Stimulated activated effector memory CD8-positive, alpha-beta T cell treated with anti-CD3 and anti-CD28 coated beads, Interleukin-12 subunit alpha, Interleukin-12 subunit beta, amount 100 ng/mL, for 72 hours (primary cell): ENCODE measurements around the gene DACH1.

Experiments
- ATAC-seq: fragments of 150-1000 bp; cut with Tn5 transposase; 2 replicates; pipeline ENCODE4 v1.10.0; 2021
- DNase-seq, 2 donors: peaks; one replicate each; pipeline ENCODE4 v3.0.0; 2021 to 2022; ENCODE audit warnings: low spot score in 2 of 2
- H3K27ac Mint-ChIP-seq: one replicate; pipeline ENCODE4 v1.8.0; 2022; ENCODE audit warnings: mild to moderate bottlenecking, mixed read lengths
- H3K36me3 Mint-ChIP-seq: one replicate; pipeline ENCODE4 v1.8.0; 2022; ENCODE audit warnings: mild to moderate bottlenecking, mixed read lengths
- H3K4me1 Mint-ChIP-seq: one replicate; pipeline ENCODE4 v1.8.0; 2022; ENCODE audit warnings: mixed read lengths
- H3K4me3 Mint-ChIP-seq: one replicate; pipeline ENCODE4 v1.8.0; 2022; ENCODE audit warnings: mild to moderate bottlenecking, mixed read lengths
- H3K9me3 Mint-ChIP-seq: one replicate; pipeline ENCODE4 v1.8.0; 2022; ENCODE audit warnings: mixed read lengths

The DACH1 gene

GRCh38 chr13:71820699-71821098, 46.3 kb downstream of the DACH1 start:
- ATAC-seq (no peak), DNase-seq (no peak)
- Mint-ChIP-seq H3K4me3 (no peak overlapping the region), H3K36me3 (no peaks in the 10 kb centered on the region), H3K9me3 (peaks cover 9% of the 10 kb centered on the region), H3K4me1 (no peaks in the 10 kb centered on the region), H3K27ac (no peak overlapping the region)

GRCh38 chr13:71817335-71817734, 49.7 kb downstream of the DACH1 start:
- Mint-ChIP-seq H3K9me3 (peaks cover 12% of the 10 kb centered on the region), H3K4me3 (no peak overlapping the region), H3K4me1 (no peaks in the 10 kb centered on the region), H3K36me3 (no peaks in the 10 kb centered on the region), H3K27ac (no peak overlapping the region)
- DNase-seq = no peak
- ATAC-seq = no peak

- Mint-ChIP-seq H3K27ac (no peak overlapping the region), H3K4me3 (no peak overlapping the region), H3K36me3 (no peaks in the 10 kb centered on the region), H3K4me1 (no peaks in the 10 kb centered on the region), H3K9me3 (peaks cover 12% of the 10 kb centered on the region)
- DNase-seq (no peak), ATAC-seq (no peak)
Observed at GRCh38 chr13:71814806-71815360, 52.1 kb downstream of the DACH1 start.

GRCh38 chr13:71813187-71813586, 53.8 kb downstream of the DACH1 start:
- DNase-seq = no peak
- no peaks in the 10 kb centered on the region for H3K4me1 Mint-ChIP-seq
- H3K4me3 Mint-ChIP-seq = no peak overlapping the region
- no peaks in the 10 kb centered on the region for H3K36me3 Mint-ChIP-seq
- no peak for ATAC-seq
- no peak overlapping the region for H3K27ac Mint-ChIP-seq
- H3K9me3 Mint-ChIP-seq = peaks cover 3% of the 10 kb centered on the region

GRCh38 chr13:71811344-71811743, 55.7 kb downstream of the DACH1 start:
- H3K36me3 Mint-ChIP-seq = no peaks in the 10 kb centered on the region
- ATAC-seq = no peak
- peaks cover 6% of the 10 kb centered on the region for H3K9me3 Mint-ChIP-seq
- H3K4me3 Mint-ChIP-seq = no peak overlapping the region
- H3K27ac Mint-ChIP-seq = no peak overlapping the region
- no peaks in the 10 kb centered on the region for H3K4me1 Mint-ChIP-seq
- DNase-seq = no peak

GRCh38 chr13:71808708-71809107, 58.3 kb downstream of the DACH1 start:
- no peaks in the 10 kb centered on the region for H3K4me1 Mint-ChIP-seq
- H3K4me3 Mint-ChIP-seq = no peak overlapping the region
- DNase-seq (no peak), ATAC-seq (no peak)
- H3K36me3 Mint-ChIP-seq = no peaks in the 10 kb centered on the region
- H3K9me3 Mint-ChIP-seq = peaks cover 6% of the 10 kb centered on the region
- H3K27ac Mint-ChIP-seq = no peak overlapping the region

- H3K4me1 Mint-ChIP-seq = no peaks in the 10 kb centered on the region
- no peak for ATAC-seq
- H3K36me3 Mint-ChIP-seq = no peaks in the 10 kb centered on the region
Observed at GRCh38 chr13:71806886-71807285, 60.1 kb downstream of the DACH1 start.

GRCh38 chr13:71803066-71803465, 63.9 kb downstream of the DACH1 start:
- Mint-ChIP-seq H3K9me3 (peaks cover 6% of the 10 kb centered on the region), H3K4me3 (no peak overlapping the region), H3K27ac (no peak overlapping the region), H3K4me1 (no peaks in the 10 kb centered on the region), H3K36me3 (no peaks in the 10 kb centered on the region)
- DNase-seq (no peak), ATAC-seq (no peak)

More at GRCh38 chr13:71806886-71807285, 60.1 kb downstream of the DACH1 start:
- no peak for DNase-seq
- Mint-ChIP-seq H3K27ac (no peak overlapping the region), H3K4me3 (no peak overlapping the region), H3K9me3 (peaks cover 6% of the 10 kb centered on the region)

GRCh38 chr13:71801781-71802180, 65.2 kb downstream of the DACH1 start:
- Mint-ChIP-seq H3K9me3 (peaks cover 3% of the 10 kb centered on the region), H3K36me3 (no peaks in the 10 kb centered on the region), H3K27ac (no peak overlapping the region), H3K4me3 (no peak overlapping the region), H3K4me1 (no peaks in the 10 kb centered on the region)
- no peak for DNase-seq
- ATAC-seq = no peak

- H3K9me3 Mint-ChIP-seq = peaks cover 3% of the 10 kb centered on the region
- no peaks in the 10 kb centered on the region for H3K36me3 Mint-ChIP-seq
- no peak overlapping the region for H3K4me3 Mint-ChIP-seq
- H3K4me1 Mint-ChIP-seq = no peaks in the 10 kb centered on the region
- H3K27ac Mint-ChIP-seq = no peak overlapping the region
- ATAC-seq = no peak
- no peak for DNase-seq
Observed at GRCh38 chr13:71801165-71801760, 65.7 kb downstream of the DACH1 start.

- Mint-ChIP-seq H3K4me3 (no peak overlapping the region), H3K36me3 (no peaks in the 10 kb centered on the region), H3K27ac (no peak overlapping the region), H3K4me1 (no peaks in the 10 kb centered on the region), H3K9me3 (no peaks in the 10 kb centered on the region)
- ATAC-seq (no peak), DNase-seq (no peak)
Observed at GRCh38 chr13:71799324-71799723, 67.7 kb downstream of the DACH1 start.

- ATAC-seq = no peak
- no peak overlapping the region for H3K4me3 Mint-ChIP-seq
- H3K9me3 Mint-ChIP-seq = no peaks in the 10 kb centered on the region
- H3K27ac Mint-ChIP-seq = no peak overlapping the region
- H3K4me1 Mint-ChIP-seq = no peaks in the 10 kb centered on the region
- DNase-seq = no peak
- no peaks in the 10 kb centered on the region for H3K36me3 Mint-ChIP-seq
Observed at GRCh38 chr13:71798707-71799106, 68.3 kb downstream of the DACH1 start.

GRCh38 chr13:71797517-71797916, 69.5 kb downstream of the DACH1 start:
- Mint-ChIP-seq H3K9me3 (no peaks in the 10 kb centered on the region), H3K36me3 (no peaks in the 10 kb centered on the region), H3K27ac (no peak overlapping the region), H3K4me3 (no peak overlapping the region), H3K4me1 (no peaks in the 10 kb centered on the region)
- ATAC-seq = no peak
- no peak for DNase-seq

GRCh38 chr13:71789693-71790329, 77.2 kb downstream of the DACH1 start:
- Mint-ChIP-seq H3K4me3 (no peak overlapping the region), H3K27ac (no peak overlapping the region), H3K9me3 (peaks cover 4% of the 10 kb centered on the region), H3K36me3 (no peaks in the 10 kb centered on the region), H3K4me1 (no peaks in the 10 kb centered on the region)
- no peak for ATAC-seq
- no peak for DNase-seq

GRCh38 chr13:71789037-71789436, 78.0 kb downstream of the DACH1 start:
- no peak for ATAC-seq
- Mint-ChIP-seq H3K4me1 (no peaks in the 10 kb centered on the region), H3K4me3 (no peak overlapping the region), H3K27ac (no peak overlapping the region), H3K36me3 (no peaks in the 10 kb centered on the region), H3K9me3 (peaks cover 4% of the 10 kb centered on the region)
- DNase-seq = no peak

GRCh38 chr13:71787414-71787813, 79.6 kb downstream of the DACH1 start:
- no peak for DNase-seq
- peaks cover 4% of the 10 kb centered on the region for H3K9me3 Mint-ChIP-seq
- H3K36me3 Mint-ChIP-seq = no peaks in the 10 kb centered on the region
- no peaks in the 10 kb centered on the region for H3K4me1 Mint-ChIP-seq
- no peak for ATAC-seq
- no peak overlapping the region for H3K4me3 Mint-ChIP-seq
- H3K27ac Mint-ChIP-seq = no peak overlapping the region
